ENCODE measurements around the gene CETP.

Gene CETP

DNA sequence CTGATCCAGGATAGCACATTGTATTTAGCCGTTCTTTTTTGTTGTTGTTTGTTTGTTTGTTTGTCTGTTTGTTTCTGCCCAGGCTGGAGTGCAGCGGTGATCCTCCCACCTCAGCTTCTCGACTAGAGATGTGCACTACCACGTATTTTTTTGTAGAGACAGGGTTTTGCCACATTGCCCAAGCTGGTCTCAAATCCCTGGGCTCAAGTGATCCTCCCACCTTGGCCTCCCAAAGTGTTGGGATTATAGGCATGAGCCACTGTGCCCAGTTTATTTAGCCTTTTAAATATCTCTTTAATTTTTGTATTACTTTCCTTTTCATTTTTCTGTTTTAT is 18.4 kb downstream of the CETP start:
- TF ChIP-seq SIN3A (IDR thresholded peaks at IDR 0.05; ENCODE audit: borderline replicate concordance, insufficient read depth, low read length) (no peak), TAF1 (IDR thresholded peaks at IDR 0.05; ENCODE audit: borderline replicate concordance, insufficient read depth, low read length) (no peak), POLR2AphosphoS5 (IDR thresholded peaks at IDR 0.05; ENCODE audit: low read depth, low read length) (no peak), FOXP2 (optimal IDR thresholded peaks at IDR 0.05; ENCODE audit: borderline replicate concordance, extremely low read depth, extremely low read length, insufficient read depth) (no peak)
- TF ChIP-seq, protein P1, sequence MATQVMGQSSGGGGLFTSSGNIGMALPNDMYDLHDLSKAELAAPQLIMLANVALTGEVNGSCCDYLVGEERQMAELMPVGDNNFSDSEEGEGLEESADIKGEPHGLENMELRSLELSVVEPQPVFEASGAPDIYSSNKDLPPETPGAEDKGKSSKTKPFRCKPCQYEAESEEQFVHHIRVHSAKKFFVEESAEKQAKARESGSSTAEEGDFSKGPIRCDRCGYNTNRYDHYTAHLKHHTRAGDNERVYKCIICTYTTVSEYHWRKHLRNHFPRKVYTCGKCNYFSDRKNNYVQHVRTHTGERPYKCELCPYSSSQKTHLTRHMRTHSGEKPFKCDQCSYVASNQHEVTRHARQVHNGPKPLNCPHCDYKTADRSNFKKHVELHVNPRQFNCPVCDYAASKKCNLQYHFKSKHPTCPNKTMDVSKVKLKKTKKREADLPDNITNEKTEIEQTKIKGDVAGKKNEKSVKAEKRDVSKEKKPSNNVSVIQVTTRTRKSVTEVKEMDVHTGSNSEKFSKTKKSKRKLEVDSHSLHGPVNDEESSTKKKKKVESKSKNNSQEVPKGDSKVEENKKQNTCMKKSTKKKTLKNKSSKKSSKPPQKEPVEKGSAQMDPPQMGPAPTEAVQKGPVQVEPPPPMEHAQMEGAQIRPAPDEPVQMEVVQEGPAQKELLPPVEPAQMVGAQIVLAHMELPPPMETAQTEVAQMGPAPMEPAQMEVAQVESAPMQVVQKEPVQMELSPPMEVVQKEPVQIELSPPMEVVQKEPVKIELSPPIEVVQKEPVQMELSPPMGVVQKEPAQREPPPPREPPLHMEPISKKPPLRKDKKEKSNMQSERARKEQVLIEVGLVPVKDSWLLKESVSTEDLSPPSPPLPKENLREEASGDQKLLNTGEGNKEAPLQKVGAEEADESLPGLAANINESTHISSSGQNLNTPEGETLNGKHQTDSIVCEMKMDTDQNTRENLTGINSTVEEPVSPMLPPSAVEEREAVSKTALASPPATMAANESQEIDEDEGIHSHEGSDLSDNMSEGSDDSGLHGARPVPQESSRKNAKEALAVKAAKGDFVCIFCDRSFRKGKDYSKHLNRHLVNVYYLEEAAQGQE (IDR thresholded peaks at IDR 0.05; ENCODE audit: insufficient read depth in 1 of 2, low read depth in 2 of 2, low read length in 2 of 2) = no peak

DNA sequence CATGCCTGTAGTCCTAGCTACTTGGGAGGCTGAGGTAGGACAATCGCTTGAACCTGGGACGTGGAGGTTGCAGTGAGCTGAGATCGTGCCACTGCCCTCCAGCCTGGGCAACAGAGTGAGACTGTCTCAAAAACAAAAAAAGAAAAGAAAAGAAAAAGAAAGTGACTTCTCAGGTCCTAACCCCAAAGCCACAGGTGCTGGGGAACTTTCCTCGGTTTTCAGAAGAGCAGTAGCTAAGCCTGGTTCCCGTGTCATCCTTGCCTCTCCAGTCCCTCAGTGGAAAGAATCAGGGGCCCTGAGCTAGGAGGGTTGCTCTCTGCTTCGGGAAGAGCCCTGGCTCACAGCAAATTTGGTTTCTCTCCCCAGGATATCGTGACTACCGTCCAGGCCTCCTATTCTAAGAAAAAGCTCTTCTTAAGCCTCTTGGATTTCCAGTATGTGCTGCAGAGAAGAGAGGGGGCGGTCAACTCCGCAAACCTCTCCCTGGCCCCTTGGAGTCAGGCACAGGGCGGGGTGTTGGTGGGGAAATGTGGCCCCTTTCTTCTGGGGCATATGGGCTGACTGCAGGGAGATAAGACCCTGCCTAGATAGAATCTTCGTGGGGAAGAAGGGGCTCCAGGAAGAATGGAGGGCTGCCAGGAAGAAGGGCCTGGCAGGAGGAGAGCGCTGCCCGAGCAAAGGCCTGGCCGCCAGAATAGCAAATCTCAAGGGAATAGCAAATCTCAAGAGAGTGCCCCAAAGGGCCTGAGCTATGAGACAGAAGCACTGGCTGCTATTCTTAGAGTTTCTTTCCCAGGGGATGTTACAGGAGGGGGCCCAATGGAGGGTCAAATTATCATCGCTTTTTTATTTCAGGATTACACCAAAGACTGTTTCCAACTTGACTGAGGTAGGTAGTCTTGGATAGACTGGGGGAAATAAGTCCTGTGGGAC is 19.3 kb downstream of the CETP start:
- TF ChIP-seq FOXP2 (optimal IDR thresholded peaks at IDR 0.05; ENCODE audit: borderline replicate concordance, extremely low read depth, extremely low read length, insufficient read depth) (no peak), SIN3A (IDR thresholded peaks at IDR 0.05; ENCODE audit: borderline replicate concordance, insufficient read depth, low read length) (no peak), TAF1 (IDR thresholded peaks at IDR 0.05; ENCODE audit: borderline replicate concordance, insufficient read depth, low read length) (no peak), POLR2AphosphoS5 (IDR thresholded peaks at IDR 0.05; ENCODE audit: low read depth, low read length) (no peak)
- TF ChIP-seq, protein P1 (IDR thresholded peaks at IDR 0.05; ENCODE audit: insufficient read depth in 1 of 2, low read depth in 2 of 2, low read length in 2 of 2) = no peak

DNA sequence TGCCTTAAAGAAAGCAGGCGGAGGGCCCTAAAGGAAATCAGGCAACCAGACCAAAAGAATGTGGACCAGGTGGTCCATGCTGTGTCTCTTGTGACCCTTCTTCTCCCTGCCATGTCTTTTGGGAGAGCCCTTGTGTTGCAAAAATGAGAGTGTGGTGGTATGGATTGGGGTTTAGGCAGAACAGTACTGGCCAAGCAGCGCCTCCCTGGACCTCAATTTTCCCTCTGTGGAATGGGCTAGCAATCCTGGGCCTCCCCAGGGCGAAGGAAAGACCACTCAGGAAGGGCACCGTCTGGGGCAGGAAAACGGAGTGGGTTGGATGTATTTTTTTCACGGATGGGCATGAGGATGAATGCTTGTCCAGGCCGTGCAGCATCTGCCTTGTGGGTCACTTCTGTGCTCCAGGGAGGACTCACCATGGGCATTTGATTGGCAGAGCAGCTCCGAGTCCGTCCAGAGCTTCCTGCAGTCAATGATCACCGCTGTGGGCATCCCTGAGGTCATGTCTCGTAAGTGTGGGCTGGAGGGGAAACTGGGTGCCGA is 20.1 kb downstream of the CETP start:
- TF ChIP-seq POLR2AphosphoS5 (IDR thresholded peaks at IDR 0.05; ENCODE audit: low read depth, low read length) (no peak), TAF1 (IDR thresholded peaks at IDR 0.05; ENCODE audit: borderline replicate concordance, insufficient read depth, low read length) (no peak), SIN3A (IDR thresholded peaks at IDR 0.05; ENCODE audit: borderline replicate concordance, insufficient read depth, low read length) (no peak), FOXP2 (optimal IDR thresholded peaks at IDR 0.05; ENCODE audit: borderline replicate concordance, extremely low read depth, extremely low read length, insufficient read depth) (no peak)
- TF ChIP-seq, protein P1 (IDR thresholded peaks at IDR 0.05; ENCODE audit: insufficient read depth in 1 of 2, low read depth in 2 of 2, low read length in 2 of 2) = no peak

DNA sequence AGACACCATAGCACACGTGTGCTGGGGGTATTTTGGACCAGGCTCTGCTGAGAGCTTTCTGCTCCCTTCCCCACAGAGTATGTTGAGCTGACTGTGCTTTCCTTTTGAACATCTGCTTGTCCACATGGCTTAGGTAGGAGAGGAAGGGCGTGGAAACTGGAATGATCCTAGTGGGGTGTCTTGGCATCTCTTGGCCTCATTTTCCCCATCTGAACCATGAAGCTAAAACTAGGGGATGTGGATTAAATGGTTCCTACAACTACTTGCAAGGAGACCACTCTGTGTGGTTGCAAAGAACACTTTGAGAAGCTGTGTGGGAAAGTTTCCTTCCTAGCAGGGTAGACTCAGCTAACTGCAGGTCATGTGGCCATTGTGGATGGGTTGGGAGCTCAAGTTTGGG is 20.9 kb downstream of the CETP start:
- no peak for TF ChIP-seq FOXP2 (optimal IDR thresholded peaks at IDR 0.05; ENCODE audit: borderline replicate concordance, extremely low read depth, extremely low read length, insufficient read depth)
- TF ChIP-seq, protein P1 (IDR thresholded peaks at IDR 0.05; ENCODE audit: insufficient read depth in 1 of 2, low read depth in 2 of 2, low read length in 2 of 2) = no peak
- no peak for TF ChIP-seq SIN3A (IDR thresholded peaks at IDR 0.05; ENCODE audit: borderline replicate concordance, insufficient read depth, low read length)
- TF ChIP-seq POLR2AphosphoS5 (IDR thresholded peaks at IDR 0.05; ENCODE audit: low read depth, low read length) = no peak
- TF ChIP-seq TAF1 (IDR thresholded peaks at IDR 0.05; ENCODE audit: borderline replicate concordance, insufficient read depth, low read length) = no peak

All from PFSK-1 (cell line).